Loucy (cell line): Measurements from ENCODE around the gene SYT13.

Source experiments
- CTCF ChIP-seq: fragments of 200-600 bp; sonication (generic); conservative IDR thresholded peaks from 2 replicates; pipeline ENCODE4 v1.5.1; 2014; ENCODE audit warnings: mild to moderate bottlenecking, antibody characterized with exemption, low read length
- EZH2phosphoT487 ChIP-seq: fragments of 200-600 bp; IDR thresholded peaks from 2 replicates; pipeline ENCODE4 v1.6.1; 2018; ENCODE audit warnings: antibody characterized with exemption, mild to moderate bottlenecking, moderate library complexity, borderline replicate concordance

- TF ChIP-seq CTCF (peak; percentile 49), EZH2phosphoT487 (no peak)
Observed at GRCh38 chr11:45212566-45213315, 73.4 kb downstream of the SYT13 start.
